Measurements from ENCODE around the gene C17orf78.
"Not testable (repeated sequence)": the region's sequence is repeated elsewhere in the genome, so short reads cannot be mapped to it uniquely, and the experiment has no call there.

The C17orf78 gene

GRCh38 chr17:37441369-37442014 lies 65.7 kb downstream of the C17orf78 start:
- not testable (repeated sequence) for DNase-seq

Data from NCI-H1417 treated with DMSO at 0.1 percent for 48 hours (cell line).